HEK293 (cell line): ENCODE results near the gene OR52D1.
A peak's percentile ranks its signal among the peaks of the same experiment; 100 is the strongest.

Source experiments
- CTCF ChIA-PET: fragments of 350-600 bp; formaldehyde crosslinking; extraction: SDS; loops from one replicate; lab custom pipeline; 2021; ENCODE audit warnings: antibody characterized with exemption; lab: Yijun Ruan, JAX
- POLR2A ChIA-PET: fragments of 300-600 bp; formaldehyde crosslinking; extraction: SDS; loops from one replicate; lab custom pipeline; 2020; ENCODE audit warnings: antibody characterized with exemption, inconsistent platforms; lab: Yijun Ruan, JAX
- H3K27ac ChIP-seq: fragments of 200-500 bp; sonication (Bioruptor generic); 2 replicates; pipeline ENCODE4 v1.5.1; 2014; ENCODE audit warnings: low read depth, low read length, control low read depth, inconsistent platforms; ENCODE audit errors: extremely low read depth
- H3K36me3 ChIP-seq, 2 experiments: fragments of 200-500 bp in 1 of 2; sonication (Bioruptor generic) in 1 of 2; 1 replicate in 1 of 2; 2 replicates in 1 of 2; pipeline ENCODE4 v1.5.1; 2014 to 2017; ENCODE audit warnings: inconsistent platforms in 2 of 2, low read length in 2 of 2; ENCODE audit not compliant: control insufficient read depth in 2 of 2, insufficient read depth in 1 of 2
- H3K4me1 ChIP-seq: fragments of 200-500 bp; sonication (Bioruptor generic); 2 replicates; pipeline ENCODE4 v1.5.1; 2014; ENCODE audit warnings: mild to moderate bottlenecking, low read length, inconsistent platforms; ENCODE audit not compliant: control insufficient read depth, insufficient read depth
- H3K4me3 ChIP-seq: 2 replicates; pipeline ENCODE4 v1.5.1; 2011; ENCODE audit warnings: low read depth, mild to moderate bottlenecking, control low read depth, low read length, moderate library complexity
- H3K9me3 ChIP-seq: fragments of 200-500 bp; sonication (Bioruptor generic); 2 replicates; pipeline ENCODE4 v1.5.1; 2014; ENCODE audit warnings: low read depth, low read length, inconsistent platforms; ENCODE audit not compliant: control insufficient read depth, insufficient read depth
- BCL11A ChIP-seq: fragments of 450-650 bp; formaldehyde crosslinking; IDR thresholded peaks from 2 replicates; pipeline ENCODE4 v1.5.1; 2016; ENCODE audit warnings: low read depth, missing biosample characterization, missing genetic modification characterization
- KLF10 ChIP-seq: fragments of 450-650 bp; IDR thresholded peaks from 2 replicates; pipeline ENCODE4 v1.5.1; 2018; ENCODE audit warnings: missing biosample characterization, mild to moderate bottlenecking, missing genetic modification characterization
- PATZ1 ChIP-seq: fragments of 450-650 bp; formaldehyde crosslinking; IDR thresholded peaks from 2 replicates; pipeline ENCODE4 v1.5.1; 2016; ENCODE audit warnings: missing biosample characterization, missing genetic modification characterization
- PRDM10 ChIP-seq: fragments of 450-650 bp; formaldehyde crosslinking; IDR thresholded peaks from 2 replicates; pipeline ENCODE4 v1.5.1; 2016; ENCODE audit warnings: missing biosample characterization, missing genetic modification characterization
- SCRT2 ChIP-seq: fragments of 450-650 bp; formaldehyde crosslinking; IDR thresholded peaks from 2 replicates; pipeline ENCODE4 v1.5.1; 2016; ENCODE audit warnings: missing biosample characterization, missing genetic modification characterization
- SP2 ChIP-seq: fragments of 450-650 bp; formaldehyde crosslinking; IDR thresholded peaks from 2 replicates; pipeline ENCODE4 v1.5.1; 2016; ENCODE audit warnings: missing biosample characterization, missing genetic modification characterization
- SP7 ChIP-seq: fragments of 450-650 bp; formaldehyde crosslinking; IDR thresholded peaks from 2 replicates; pipeline ENCODE4 v1.5.1; 2016; ENCODE audit warnings: missing biosample characterization, missing genetic modification characterization
- ZBTB21 ChIP-seq: fragments of 450-650 bp; formaldehyde crosslinking; IDR thresholded peaks from 2 replicates; pipeline ENCODE4 v1.5.1; 2017; ENCODE audit warnings: missing biosample characterization, missing genetic modification characterization
- ZBTB7A ChIP-seq: fragments of 450-650 bp; formaldehyde crosslinking; IDR thresholded peaks from 2 replicates; pipeline ENCODE4 v1.5.1; 2016; ENCODE audit warnings: low read depth, missing biosample characterization, missing genetic modification characterization
- ZNF10 ChIP-seq: fragments of 450-650 bp; formaldehyde crosslinking; IDR thresholded peaks from 2 replicates; pipeline ENCODE4 v1.5.1; 2017; ENCODE audit warnings: missing biosample characterization, missing genetic modification characterization
- ZNF157 ChIP-seq: fragments of 450-650 bp; formaldehyde crosslinking; IDR thresholded peaks from 2 replicates; pipeline ENCODE4 v1.5.1; 2016; ENCODE audit warnings: missing biosample characterization, missing genetic modification characterization
- ZNF274 ChIP-seq, 2 experiments: fragments of 200-500 bp in 1 of 2; fragments of 450-650 bp in 1 of 2; sonication (Bioruptor generic) in 1 of 2; formaldehyde crosslinking in 1 of 2; IDR thresholded peaks; 2 replicates each; pipeline versions ENCODE4 v1.5.1 to v1.6.1; 2014 to 2016; ENCODE audit warnings: borderline replicate concordance in 1 of 2, inconsistent platforms in 1 of 2, low read length in 1 of 2, missing biosample characterization in 1 of 2, missing genetic modification characterization in 1 of 2
- ZNF488 ChIP-seq: fragments of 450-650 bp; formaldehyde crosslinking; IDR thresholded peaks from 2 replicates; pipeline ENCODE4 v1.5.1; 2016; ENCODE audit warnings: missing biosample characterization, missing genetic modification characterization
- ZNF549 ChIP-seq: fragments of 450-650 bp; IDR thresholded peaks from 2 replicates; pipeline ENCODE4 v1.5.1; 2018; ENCODE audit warnings: missing biosample characterization, missing genetic modification characterization, mild to moderate bottlenecking, inconsistent platforms, moderate library complexity
- ZNF658 ChIP-seq: fragments of 450-650 bp; formaldehyde crosslinking; IDR thresholded peaks from 2 replicates; pipeline ENCODE4; 2016; ENCODE audit warnings: missing biosample characterization, missing genetic modification characterization
- ZNF777 ChIP-seq: fragments of 450-650 bp; formaldehyde crosslinking; IDR thresholded peaks from 2 replicates; pipeline ENCODE4 v1.5.1; 2017; ENCODE audit warnings: missing biosample characterization, missing genetic modification characterization, borderline replicate concordance
- ZSCAN23 ChIP-seq: fragments of 450-650 bp; formaldehyde crosslinking; IDR thresholded peaks from 2 replicates; pipeline ENCODE4 v1.5.1; 2016; ENCODE audit warnings: missing biosample characterization, missing genetic modification characterization
- TF ChIP-seq, protein P1 (sequence below): fragments of 450-650 bp; formaldehyde crosslinking; IDR thresholded peaks from 2 replicates; pipeline ENCODE4 v1.5.1; 2016; ENCODE audit warnings: missing biosample characterization, missing genetic modification characterization
- TF ChIP-seq, protein P2 (sequence below): fragments of 450-650 bp; formaldehyde crosslinking; IDR thresholded peaks from 2 replicates; pipeline ENCODE4 v1.5.1; 2016; ENCODE audit warnings: missing biosample characterization, missing genetic modification characterization
- TF ChIP-seq, protein P3 (sequence below): fragments of 450-650 bp; formaldehyde crosslinking; IDR thresholded peaks from 2 replicates; pipeline ENCODE4 v1.5.1; 2016; ENCODE audit warnings: missing biosample characterization, missing genetic modification characterization
- TF ChIP-seq, protein P4 (sequence below): fragments of 450-650 bp; formaldehyde crosslinking; IDR thresholded peaks from 2 replicates; pipeline ENCODE4 v1.5.1; 2017; ENCODE audit warnings: missing biosample characterization, missing genetic modification characterization

OR52D1 gene

GRCh38 chr11:5524756-5525155 lies 36.3 kb downstream of the OR52D1 start:
- H3K4me3 ChIP-seq, result no peak overlapping the region
- no peaks in the 10 kb centered on the region for H3K4me1 ChIP-seq
- no peak for TF ChIP-seq ZNF10
- peak; percentile 27; the same call in 1 of the 2 replicates for TF ChIP-seq SCRT2
- no peak overlapping the region for H3K27ac ChIP-seq
- H3K36me3 ChIP-seq, result no peaks in the 10 kb centered on the region
- POLR2A ChIA-PET, result no interaction called here
- CTCF ChIA-PET, result no interaction called here
- H3K9me3 ChIP-seq, result no peaks in the 10 kb centered on the region

GRCh38 chr11:5527716-5528115 lies 39.2 kb downstream of the OR52D1 start:
- TF ChIP-seq ZNF157 (no peak), SP2 (tag by site-specific recombination) (no peak), ZNF549 (no peak), ZNF488 (no peak), ZBTB21 (tag by site-specific recombination) (no peak), ZNF274 (IDR thresholded peaks at IDR 0.05; ENCODE audit: low read length) (no peak), ZNF274 (tag by site-specific recombination; IDR thresholded peaks at IDR 0.05; ENCODE audit: borderline replicate concordance) (no peak), ZSCAN23 (tag by site-specific recombination) (no peak), ZNF777 (no peak), PATZ1 (tag by site-specific recombination) (no peak), KLF10 (tag by site-specific recombination) (no peak), ZNF658 (tag by site-specific recombination) (no peak), PRDM10 (tag by site-specific recombination) (no peak), ZBTB7A (tag by site-specific recombination) (no peak), BCL11A (tag by site-specific recombination) (no peak), SP7 (tag by site-specific recombination) (no peak)
- TF ChIP-seq, protein P1, sequence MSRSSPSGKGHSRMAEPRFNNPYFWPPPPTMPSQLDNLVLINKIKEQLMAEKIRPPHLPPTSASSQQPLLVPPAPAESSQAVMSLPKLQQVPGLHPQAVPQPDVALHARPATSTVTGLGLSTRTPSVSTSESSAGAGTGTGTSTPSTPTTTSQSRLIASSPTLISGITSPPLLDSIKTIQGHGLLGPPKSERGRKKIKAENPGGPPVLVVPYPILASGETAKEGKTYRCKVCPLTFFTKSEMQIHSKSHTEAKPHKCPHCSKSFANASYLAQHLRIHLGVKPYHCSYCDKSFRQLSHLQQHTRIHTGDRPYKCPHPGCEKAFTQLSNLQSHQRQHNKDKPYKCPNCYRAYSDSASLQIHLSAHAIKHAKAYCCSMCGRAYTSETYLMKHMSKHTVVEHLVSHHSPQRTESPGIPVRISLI (tag by site-specific recombination), result no peak
- TF ChIP-seq, protein P2, sequence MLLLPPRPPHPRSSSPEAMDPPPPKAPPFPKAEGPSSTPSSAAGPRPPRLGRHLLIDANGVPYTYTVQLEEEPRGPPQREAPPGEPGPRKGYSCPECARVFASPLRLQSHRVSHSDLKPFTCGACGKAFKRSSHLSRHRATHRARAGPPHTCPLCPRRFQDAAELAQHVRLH (tag by site-specific recombination), result no peak
- TF ChIP-seq, protein P3, sequence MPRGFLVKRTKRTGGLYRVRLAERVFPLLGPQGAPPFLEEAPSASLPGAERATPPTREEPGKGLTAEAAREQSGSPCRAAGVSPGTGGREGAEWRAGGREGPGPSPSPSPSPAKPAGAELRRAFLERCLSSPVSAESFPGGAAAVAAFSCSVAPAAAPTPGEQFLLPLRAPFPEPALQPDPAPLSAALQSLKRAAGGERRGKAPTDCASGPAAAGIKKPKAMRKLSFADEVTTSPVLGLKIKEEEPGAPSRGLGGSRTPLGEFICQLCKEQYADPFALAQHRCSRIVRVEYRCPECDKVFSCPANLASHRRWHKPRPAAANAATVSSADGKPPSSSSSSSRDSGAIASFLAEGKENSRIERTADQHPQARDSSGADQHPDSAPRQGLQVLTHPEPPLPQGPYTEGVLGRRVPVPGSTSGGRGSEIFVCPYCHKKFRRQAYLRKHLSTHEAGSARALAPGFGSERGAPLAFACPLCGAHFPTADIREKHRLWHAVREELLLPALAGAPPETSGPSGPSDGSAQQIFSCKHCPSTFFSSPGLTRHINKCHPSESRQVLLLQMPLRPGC (tag by site-specific recombination), result no peak
- TF ChIP-seq, protein P4, sequence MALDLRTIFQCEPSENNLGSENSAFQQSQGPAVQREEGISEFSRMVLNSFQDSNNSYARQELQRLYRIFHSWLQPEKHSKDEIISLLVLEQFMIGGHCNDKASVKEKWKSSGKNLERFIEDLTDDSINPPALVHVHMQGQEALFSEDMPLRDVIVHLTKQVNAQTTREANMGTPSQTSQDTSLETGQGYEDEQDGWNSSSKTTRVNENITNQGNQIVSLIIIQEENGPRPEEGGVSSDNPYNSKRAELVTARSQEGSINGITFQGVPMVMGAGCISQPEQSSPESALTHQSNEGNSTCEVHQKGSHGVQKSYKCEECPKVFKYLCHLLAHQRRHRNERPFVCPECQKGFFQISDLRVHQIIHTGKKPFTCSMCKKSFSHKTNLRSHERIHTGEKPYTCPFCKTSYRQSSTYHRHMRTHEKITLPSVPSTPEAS (tag by site-specific recombination), result no peak
- TF ChIP-seq, all 188 proteins: peak for 0
- Histone ChIP-seq H3K36me3 (no peaks in the 10 kb centered on the region), H3K27ac (no peak overlapping the region), H3K4me1 (no peaks in the 10 kb centered on the region), H3K4me3 (no peak overlapping the region), H3K9me3 (no peaks in the 10 kb centered on the region)
- CTCF ChIA-PET, result interaction anchor here (0.7 kb wide), 1 partner anchor 363 kb away, joined by 3 read pairs; no protein-coding TSS in a partner anchor
- POLR2A ChIA-PET, result no interaction called here
